K562 (cell line): Measurements from ENCODE around the gene DTX3.

Experiments used
- ZNF609 ChIP-seq: sonication (generic); formaldehyde crosslinking; IDR thresholded peaks from 2 replicates; pipeline ENCODE4 v1.8.1; 2023; ENCODE audit warnings: missing genetic modification reagents, mild to moderate bottlenecking, borderline replicate concordance
- ZNF695 ChIP-seq: fragments of 450-650 bp; formaldehyde crosslinking; IDR thresholded peaks from 2 replicates; pipeline ENCODE4 v1.4.0; 2020; ENCODE audit warnings: mild to moderate bottlenecking, moderate library complexity

GRCh38 chr12:57624441-57625220 is 20.0 kb downstream of the DTX3 start:
- no peak for TF ChIP-seq ZNF609 (CRISPR knock-in tag)
- no peak for TF ChIP-seq ZNF695 (CRISPR knock-in tag)
